GM19372 (cell line): ENCODE results near the gene TAF11L7.
"Not testable (repeated sequence)": the region's sequence is repeated elsewhere in the genome, so short reads cannot be mapped to it uniquely, and the experiment has no call there.

Source experiments
- ATAC-seq: cut with Tn5 transposase; IDR thresholded peaks from one replicate; pipeline ENCODE4 v1.9.1; 2021; ENCODE audit warnings: mild to moderate bottlenecking, low read depth, moderate library complexity; ENCODE audit not compliant: unreplicated experiment

Gene TAF11L7

GRCh38 chr5:17585658-17586057, at the start of gene TAF11L7:
TAF11L7 (minus strand) TSS chr5:17585758.
- not testable (repeated sequence) for ATAC-seq

- ATAC-seq = no peak
Observed at GRCh38 chr5:17634160-17634559, 48.6 kb upstream of the TAF11L7 start, which contains the start of gene TAF11L14. TAF11L14 (plus strand) TSS chr5:17634460.

- not testable (repeated sequence) for ATAC-seq
Observed at GRCh38 chr5:17631788-17632187, 46.2 kb upstream of the TAF11L7 start, which contains the start of gene TAF11L13. TAF11L13 (plus strand) TSS chr5:17632088.

- no peak for ATAC-seq
Observed at GRCh38 chr5:17625686-17626085, 40.1 kb upstream of the TAF11L7 start.

GRCh38 chr5:17620627-17621026, 35.1 kb upstream of the TAF11L7 start:
- no peak for ATAC-seq

GRCh38 chr5:17619354-17619753, 33.8 kb upstream of the TAF11L7 start:
- no peak for ATAC-seq

- no peak for ATAC-seq
Observed at GRCh38 chr5:17614872-17615605, 29.5 kb upstream of the TAF11L7 start.

GRCh38 chr5:17610092-17610491, 24.5 kb upstream of the TAF11L7 start, which contains the start of gene TAF11L12:
TAF11L12 (plus strand) TSS chr5:17610392.
- not testable (repeated sequence) for ATAC-seq

GRCh38 chr5:17607461-17607860, 21.9 kb upstream of the TAF11L7 start:
- not testable (repeated sequence) for ATAC-seq

- no peak for ATAC-seq
Observed at GRCh38 chr5:17604951-17605350, 19.4 kb upstream of the TAF11L7 start.

- ATAC-seq = not testable (repeated sequence)
Observed at GRCh38 chr5:17603880-17604279, 18.3 kb upstream of the TAF11L7 start, which contains the start of gene TAF11L11. TAF11L11 (plus strand) TSS chr5:17604183.

- not testable (repeated sequence) for ATAC-seq
Observed at GRCh38 chr5:17597728-17598127, 12.2 kb upstream of the TAF11L7 start, which contains the start of gene TAF11L10. TAF11L10 (minus strand) TSS chr5:17597828.

GRCh38 chr5:17594255-17594654, 8.7 kb upstream of the TAF11L7 start, which contains the start of gene TAF11L9:
TAF11L9 (minus strand) TSS chr5:17594394.
- not testable (repeated sequence) for ATAC-seq

- not testable (repeated sequence) for ATAC-seq
Observed at GRCh38 chr5:17590860-17591259, 5.3 kb upstream of the TAF11L7 start, which contains the start of gene TAF11L8. TAF11L8 (minus strand) TSS chr5:17590960.
